Measurements from ENCODE around the gene ATCAY. TPM values are rescaled to one million over a fixed set of nuclear protein-coding genes. Genes with fewer than 3 reads are reported as not detected.
"Not testable (repeated sequence)": the region's sequence is repeated elsewhere in the genome, so short reads cannot be mapped to it uniquely, and the experiment has no call there.

ATCAY gene
- total RNA-seq, 1 experiment from 2014 or later = 0.44 TPM

- DNase-seq (ENCODE audit: low spot score); in situ Hi-C loops (cut with HindIII; ENCODE audit: low sequenced_read_pairs): not testable (repeated sequence)
Measured at GRCh38 chr19:3894959-3895358, 14.5 kb downstream of the ATCAY start.

DNA sequence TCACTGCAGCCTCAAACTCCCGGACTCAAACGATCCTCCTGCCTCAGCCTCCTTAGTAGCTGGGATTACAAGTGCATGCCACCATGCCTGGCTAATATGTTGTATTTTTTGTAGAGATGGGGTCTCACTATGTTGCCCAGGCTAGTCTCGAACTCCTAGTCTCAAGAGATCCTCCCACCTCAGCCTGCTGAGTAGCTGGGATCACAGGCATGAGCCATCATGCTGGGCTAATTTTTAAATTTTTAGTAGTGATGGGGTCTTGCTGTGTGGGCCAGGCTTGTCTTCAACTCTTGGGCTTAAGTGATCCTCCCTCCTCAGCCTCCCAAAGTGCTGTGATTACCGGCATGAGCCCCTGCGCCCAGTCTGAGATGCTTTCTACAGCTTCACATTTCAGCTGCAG is 15.3 kb downstream of the ATCAY start:
- in situ Hi-C loops (cut with HindIII; ENCODE audit: low sequenced_read_pairs) = no loop called here
- DNase-seq (ENCODE audit: low spot score) = no peak

DNA sequence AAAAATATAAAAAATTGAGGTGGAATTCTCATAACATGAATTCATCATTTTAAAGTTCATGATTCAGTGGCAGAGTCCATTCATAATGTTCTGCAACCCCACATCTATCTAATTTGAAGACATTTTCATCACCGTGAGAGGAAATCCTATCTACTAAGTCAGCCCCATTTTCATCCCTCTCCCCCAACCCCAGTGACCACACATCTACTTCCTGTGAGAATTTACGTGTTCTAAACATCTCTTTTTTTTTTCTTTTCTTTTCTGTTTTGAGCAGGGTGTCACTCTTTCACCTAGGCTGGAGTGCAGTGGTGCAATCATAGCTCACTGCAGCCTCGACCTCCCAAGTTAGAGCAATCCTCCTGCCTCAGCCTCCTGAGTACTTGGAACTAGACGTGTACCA is 17.5 kb downstream of the ATCAY start:
- DNase-seq (ENCODE audit: low spot score) = no peak
- in situ Hi-C loops (cut with HindIII; ENCODE audit: low sequenced_read_pairs) = no loop called here

DNA sequence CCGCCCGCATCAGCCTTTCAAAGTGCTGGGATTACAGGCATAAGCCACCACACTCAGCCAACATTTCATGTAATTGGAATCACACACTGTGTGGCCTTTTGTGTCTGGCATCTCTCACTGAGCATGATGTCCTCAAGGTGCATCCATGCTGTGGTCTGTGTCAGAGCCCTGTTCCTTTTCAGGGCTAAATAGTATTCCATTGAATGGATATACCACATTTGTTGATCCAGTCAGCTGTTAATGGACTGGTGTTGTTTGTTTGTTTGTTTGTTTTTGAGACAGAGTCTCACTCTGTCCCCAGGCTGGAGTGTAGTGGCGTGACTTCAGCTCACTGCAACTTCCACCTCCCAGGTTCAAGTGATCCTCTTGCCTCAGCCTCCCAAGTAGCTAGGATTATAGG is 17.9 kb downstream of the ATCAY start:
- in situ Hi-C loops (cut with HindIII; ENCODE audit: low sequenced_read_pairs) = no loop called here
- DNase-seq (ENCODE audit: low spot score) = no peak

- DNase-seq (ENCODE audit: low spot score) = peak; percentile 43
- in situ Hi-C loops (cut with HindIII; ENCODE audit: low sequenced_read_pairs) = no loop called here
Measured at GRCh38 chr19:3899531-3900294, 19.2 kb downstream of the ATCAY start.

DNA sequence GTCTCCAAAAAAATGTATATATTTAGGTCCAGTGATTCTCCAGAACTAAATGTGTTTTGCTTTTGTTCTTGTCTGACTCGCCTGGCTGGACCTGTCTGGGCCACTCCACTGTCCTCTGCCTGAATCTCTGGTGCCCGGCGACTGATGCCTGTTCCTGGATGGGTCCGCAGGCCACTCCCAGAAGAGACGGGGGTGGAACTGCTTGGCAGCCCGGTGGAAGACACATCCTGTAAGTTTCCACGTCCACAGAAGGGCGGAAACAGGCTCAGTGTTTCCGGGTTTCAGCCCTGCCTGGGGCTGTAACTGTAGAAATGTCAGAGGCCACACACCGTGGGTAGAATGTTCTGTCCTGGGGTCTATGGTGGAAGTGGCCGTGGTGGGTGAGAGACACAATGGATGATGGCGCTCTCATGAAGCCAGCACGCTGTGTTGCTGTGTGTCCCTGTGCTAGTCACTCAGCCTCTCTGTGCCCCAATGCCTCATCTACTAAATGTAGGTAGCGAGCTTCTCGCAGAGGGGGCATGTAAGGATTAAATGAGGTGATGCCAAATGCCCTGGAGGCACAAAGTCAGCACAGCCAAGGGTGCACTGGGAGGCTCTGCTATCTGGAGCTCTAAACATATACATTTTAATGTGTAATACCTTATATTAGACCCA is 22.0 kb downstream of the ATCAY start:
- no peak for DNase-seq (ENCODE audit: low spot score)
- in situ Hi-C loops (cut with HindIII; ENCODE audit: low sequenced_read_pairs) = no loop called here

- DNase-seq (ENCODE audit: low spot score) = no peak
- in situ Hi-C loops (cut with HindIII; ENCODE audit: low sequenced_read_pairs) = no loop called here
Measured at GRCh38 chr19:3904233-3904632, 23.7 kb downstream of the ATCAY start.

GRCh38 chr19:3907626-3908265 is 27.3 kb downstream of the ATCAY start:
- no peak for DNase-seq (ENCODE audit: low spot score)
- in situ Hi-C loops (cut with HindIII; ENCODE audit: low sequenced_read_pairs) = no loop called here

DNA sequence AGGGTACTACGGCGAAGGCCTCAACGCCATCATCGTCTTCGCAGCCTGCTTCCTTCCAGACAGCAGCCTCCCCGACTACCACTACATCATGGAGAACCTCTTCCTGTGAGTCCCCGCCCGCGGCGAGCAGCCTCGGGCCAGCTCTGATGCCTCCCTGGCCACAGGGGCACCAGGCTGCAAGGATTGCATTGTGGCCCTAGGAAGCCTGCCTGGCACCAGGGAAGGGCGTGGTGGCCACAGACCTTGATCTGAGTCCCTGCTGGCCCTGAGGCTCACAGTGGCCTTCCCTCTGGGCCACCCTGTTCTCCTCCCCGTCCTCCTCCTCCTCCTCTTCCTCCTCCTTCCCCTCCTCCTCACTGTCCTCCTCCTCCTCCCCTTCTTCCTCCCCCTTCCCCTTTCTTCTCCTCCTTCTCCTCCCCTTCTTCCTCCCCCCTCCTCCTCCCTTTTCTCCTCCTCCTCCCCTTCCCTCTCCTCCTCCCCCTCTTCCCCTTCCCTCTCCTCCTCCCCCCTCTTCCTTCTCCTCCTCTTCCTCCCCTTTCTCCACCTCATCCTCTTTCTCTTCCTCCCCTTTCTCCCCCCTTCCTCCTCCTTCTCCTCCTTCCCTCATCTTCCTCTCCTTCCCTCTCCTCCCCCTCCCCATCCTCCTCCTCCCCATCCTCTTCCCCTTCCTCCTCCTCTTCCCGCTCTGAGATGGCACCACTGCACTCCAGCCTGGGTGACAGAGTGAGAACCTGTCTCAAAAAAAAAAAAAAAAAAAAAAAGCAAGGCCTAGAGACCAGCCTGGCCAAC is 28.0 kb downstream of the ATCAY start:
- DNase-seq (ENCODE audit: low spot score) = no peak
- in situ Hi-C loops (cut with HindIII; ENCODE audit: low sequenced_read_pairs) = no loop called here

GRCh38 chr19:3910105-3910504 is 29.6 kb downstream of the ATCAY start:
- in situ Hi-C loops (cut with HindIII; ENCODE audit: low sequenced_read_pairs) = no loop called here
- DNase-seq (ENCODE audit: low spot score) = no peak

DNA sequence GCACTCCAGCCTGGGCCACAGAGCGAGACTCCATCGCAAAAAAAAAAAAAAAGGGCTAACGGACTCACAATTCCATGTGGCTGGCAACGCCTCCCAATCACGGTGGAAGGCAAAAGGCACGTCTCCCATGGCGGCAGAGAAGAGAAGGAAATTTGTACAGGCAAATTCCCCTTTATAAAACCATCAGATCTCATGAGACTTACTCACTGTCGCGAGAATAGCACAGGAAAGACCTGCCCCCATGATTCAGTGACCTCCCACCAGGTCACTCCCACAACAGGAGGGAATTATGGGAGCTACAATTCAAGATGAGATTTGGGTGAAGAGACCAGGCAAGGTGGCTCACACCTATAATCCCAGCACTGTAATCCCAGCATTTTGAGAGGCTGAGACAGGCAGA is 33.7 kb downstream of the ATCAY start:
- DNase-seq (ENCODE audit: low spot score) = no peak
- in situ Hi-C loops (cut with HindIII; ENCODE audit: low sequenced_read_pairs) = no loop called here

- DNase-seq (ENCODE audit: low spot score) = no peak
- in situ Hi-C loops (cut with HindIII; ENCODE audit: low sequenced_read_pairs) = no loop called here
Measured at GRCh38 chr19:3916033-3916432, 35.5 kb downstream of the ATCAY start.

DNA sequence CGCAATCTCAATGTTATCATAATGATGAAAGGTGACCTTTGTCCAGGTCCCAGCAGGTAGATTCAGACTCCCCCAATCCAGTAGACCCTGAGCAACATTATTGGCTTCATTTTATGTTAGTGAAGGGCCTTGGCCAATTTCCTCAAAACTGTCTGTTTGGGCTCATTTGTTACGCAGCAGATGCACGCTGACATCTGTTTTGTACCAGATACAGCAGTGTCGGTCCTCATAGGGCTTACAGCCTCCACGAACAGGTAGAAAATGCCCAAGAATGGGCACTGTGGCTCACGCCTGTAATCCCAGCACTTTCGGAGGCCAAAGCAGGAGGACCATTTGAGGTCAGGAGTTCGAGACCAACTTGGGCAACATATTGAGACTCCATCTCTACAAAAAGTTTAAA is 39.3 kb downstream of the ATCAY start:
- in situ Hi-C loops (cut with HindIII; ENCODE audit: low sequenced_read_pairs) = no loop called here
- no peak for DNase-seq (ENCODE audit: low spot score)

GRCh38 chr19:3923096-3923758 is 42.7 kb downstream of the ATCAY start:
- no peak for DNase-seq (ENCODE audit: low spot score)
- in situ Hi-C loops (cut with HindIII; ENCODE audit: low sequenced_read_pairs) = no loop called here

GRCh38 chr19:3923912-3924311 is 43.4 kb downstream of the ATCAY start:
- DNase-seq (ENCODE audit: low spot score) = no peak
- in situ Hi-C loops (cut with HindIII; ENCODE audit: low sequenced_read_pairs) = no loop called here

DNA sequence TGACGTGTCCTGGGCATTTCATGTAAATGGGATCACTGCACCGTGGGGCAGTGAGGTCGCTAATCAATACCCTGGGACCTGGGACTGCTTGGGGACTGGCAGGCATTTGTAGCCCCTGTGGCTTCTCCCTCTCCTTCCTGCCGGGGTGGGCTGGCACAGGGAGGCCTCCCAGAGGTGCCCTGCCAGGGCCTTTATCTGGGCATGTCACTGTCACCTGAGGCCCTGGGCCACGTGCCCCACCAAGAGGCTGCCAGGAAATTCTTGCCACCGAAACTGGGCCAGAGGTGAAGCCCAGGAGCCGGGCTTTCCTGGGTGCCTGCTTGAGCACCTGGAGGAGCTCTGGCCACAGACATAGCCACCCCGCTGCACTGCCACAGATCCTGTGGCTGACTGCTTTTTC is 50.6 kb downstream of the ATCAY start:
- in situ Hi-C loops (cut with HindIII; ENCODE audit: low sequenced_read_pairs) = no loop called here
- DNase-seq (ENCODE audit: low spot score) = no peak

DNA sequence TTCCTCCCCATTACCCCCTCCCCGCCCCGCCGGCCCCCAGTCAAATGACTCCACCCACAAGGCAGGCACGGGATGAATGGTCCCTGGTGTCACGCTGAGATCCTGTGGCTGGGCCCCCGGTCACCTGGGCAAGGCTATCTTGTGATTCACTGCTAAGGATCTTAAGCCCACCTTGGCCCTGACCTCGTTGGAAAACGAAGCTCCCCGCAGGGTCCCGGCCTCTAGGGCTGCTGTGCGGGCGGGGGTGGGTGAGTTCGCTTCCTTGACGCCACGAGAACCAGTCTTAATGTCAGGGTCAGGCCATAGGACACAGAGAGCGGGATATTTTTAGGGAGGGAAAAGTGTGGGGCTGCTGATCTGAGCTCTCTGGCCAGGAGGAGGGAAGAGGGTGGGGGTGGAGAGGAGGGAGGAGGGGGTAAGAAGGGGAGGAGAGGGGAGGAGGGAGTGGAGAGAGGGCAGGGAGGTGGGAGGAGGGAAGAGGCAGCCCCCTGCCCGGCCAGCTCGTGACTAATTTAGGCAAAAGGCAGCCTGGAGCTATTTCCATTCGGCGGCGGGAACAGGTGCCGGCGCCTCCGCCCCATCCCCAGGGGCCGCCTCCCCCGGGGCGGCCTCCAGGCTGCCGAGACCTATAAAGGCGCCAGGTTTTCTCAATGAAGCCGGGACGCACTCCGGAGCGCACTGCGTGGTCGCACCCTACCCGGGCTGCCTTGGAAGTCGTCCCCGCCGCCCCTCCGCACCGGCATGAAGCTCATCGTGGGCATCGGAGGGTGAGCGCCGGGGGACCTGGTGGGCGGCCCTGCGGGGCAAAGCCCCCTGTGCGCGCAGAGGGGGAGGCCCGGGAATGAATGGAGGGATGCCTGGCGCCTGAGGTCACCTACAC is 52.7 kb downstream of the ATCAY start, which contains the start of gene NMRK2:
TSS of gene NMRK2 (plus strand) at position 139 of the 880 bp plus-strand sequence. CDS start at position 742, 603 bp downstream.
- in situ Hi-C loops (cut with HindIII; ENCODE audit: low sequenced_read_pairs) = no loop called here
- no peak for DNase-seq (ENCODE audit: low spot score)
